Stimulated activated CD8-positive, alpha-beta memory T cell treated with anti-CD3 and anti-CD28 coated beads, Interleukin-7, amount 100 ng/mL, for 4 hours (primary cell): ENCODE results near the gene EIF3I.

Experiments used
- DNase-seq, 2 donors: peaks; one replicate each; pipeline ENCODE4 v3.0.0-alpha.2; 2020; ENCODE audit warnings: low read depth in 2 of 2

The EIF3I gene

GRCh38 chr1:32198237-32199042, 23.8 kb upstream of the EIF3I start:
- no peak for DNase-seq

GRCh38 chr1:32199043-32199716, 23.0 kb upstream of the EIF3I start:
- no peak for DNase-seq

DNA sequence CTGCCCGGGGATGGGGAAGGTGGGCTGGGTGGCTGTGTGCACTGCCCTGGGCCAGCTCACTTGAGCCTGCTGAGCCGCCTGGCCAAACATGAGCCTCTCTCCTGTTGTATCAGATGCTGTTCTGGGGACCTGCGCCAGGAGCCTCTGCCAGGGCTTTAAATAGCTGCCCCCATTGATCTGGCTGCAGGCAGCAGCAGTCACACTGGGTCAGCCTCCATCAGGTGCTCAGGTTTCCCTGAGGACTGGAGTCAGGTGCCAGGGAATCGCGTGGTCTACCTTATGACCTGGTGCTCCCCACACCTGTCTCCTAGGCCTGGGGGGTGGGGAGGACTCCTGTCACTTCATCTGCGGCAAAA, 22.5 kb upstream of the EIF3I start:
- DNase-seq: no peak

DNA sequence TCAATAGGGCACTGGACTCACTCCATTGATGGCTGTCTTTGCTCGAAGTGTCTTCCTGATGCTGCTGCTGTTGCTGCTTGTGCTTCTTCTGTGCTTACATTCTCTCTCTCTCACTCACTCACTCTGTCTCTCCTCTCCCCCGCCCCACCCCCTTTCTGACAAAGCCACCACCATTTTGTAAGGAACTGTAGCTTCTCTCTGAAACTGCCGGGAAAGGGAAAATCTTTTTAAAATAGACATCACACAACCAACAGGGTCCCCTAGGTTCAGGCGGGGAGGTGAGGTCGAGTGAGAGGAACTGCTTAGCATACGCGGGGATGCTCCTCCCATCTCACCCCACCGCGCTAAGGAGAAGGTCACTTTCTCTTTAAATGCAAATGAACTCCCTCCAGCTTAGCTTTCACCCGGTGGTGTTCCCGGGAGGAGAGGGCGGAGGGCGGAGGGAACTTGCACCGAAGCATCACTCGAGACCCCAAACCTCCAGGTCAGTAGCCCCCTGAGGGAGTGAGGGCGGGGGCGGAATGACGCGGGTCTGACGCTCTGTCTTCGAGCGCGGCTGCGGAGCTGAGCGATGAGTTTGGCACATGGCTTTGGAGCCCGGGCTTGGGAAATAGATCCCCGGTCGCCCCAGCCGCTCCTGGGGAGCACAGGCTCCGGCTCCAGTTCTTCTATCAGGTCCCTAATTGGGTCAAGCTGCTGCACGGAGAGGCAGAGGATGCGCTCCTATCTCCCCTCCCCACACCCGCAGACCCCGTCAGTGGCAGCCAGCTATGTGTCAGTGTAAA, 21.8 kb upstream of the EIF3I start, which contains the start of gene CCDC28B:
TSS of gene CCDC28B (plus strand) at position 370 of the 785 bp plus-strand sequence. CDS start 1,341 bp downstream, outside the sequence.
- peak; percentile 19 to 49 for DNase-seq

DNA sequence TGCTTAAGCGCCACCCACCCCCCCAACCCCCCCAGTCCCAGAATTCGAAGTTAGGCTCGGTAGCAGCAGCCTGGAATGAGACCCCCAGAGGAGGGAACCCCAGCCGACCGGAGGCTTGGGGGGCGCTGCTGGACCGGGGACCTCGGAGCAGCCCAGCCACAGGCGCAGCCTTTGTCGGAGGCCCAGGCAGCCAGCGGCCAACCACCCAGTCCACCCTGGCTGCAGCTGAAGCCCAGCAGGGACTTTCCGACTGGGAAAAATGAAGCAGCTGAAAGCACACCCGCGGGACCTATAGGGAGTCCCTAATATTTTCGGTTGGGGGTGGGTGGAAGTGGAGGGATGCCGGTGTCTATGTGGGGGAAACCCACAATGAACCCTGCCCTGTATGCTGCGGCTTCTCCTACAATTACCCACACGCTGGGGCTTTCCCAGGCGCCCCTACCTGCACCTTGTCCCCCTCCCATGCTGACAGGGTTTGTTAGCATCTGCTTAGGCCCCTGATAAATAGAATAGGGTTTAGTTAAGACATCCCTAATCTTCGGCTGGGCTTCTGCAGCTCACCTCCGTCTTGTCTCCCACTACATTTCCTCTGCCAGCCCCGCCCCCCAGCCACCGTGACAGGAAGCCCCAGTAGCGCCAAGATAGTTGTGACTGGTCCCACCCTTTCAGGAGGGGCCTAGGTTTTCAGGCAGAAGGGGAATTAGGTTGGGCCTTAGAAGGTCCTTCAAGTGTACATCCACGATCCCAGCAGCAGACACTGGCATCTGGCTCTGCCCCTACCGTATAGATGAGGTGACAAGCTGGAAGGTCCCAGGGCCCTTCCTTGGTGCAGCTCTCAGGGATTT, 21.0 kb upstream of the EIF3I start:
- peak; percentile 55 to 69 for DNase-seq

GRCh38 chr1:32204943-32205361, 17.3 kb upstream of the EIF3I start:
- DNase-seq: no peak

DNA sequence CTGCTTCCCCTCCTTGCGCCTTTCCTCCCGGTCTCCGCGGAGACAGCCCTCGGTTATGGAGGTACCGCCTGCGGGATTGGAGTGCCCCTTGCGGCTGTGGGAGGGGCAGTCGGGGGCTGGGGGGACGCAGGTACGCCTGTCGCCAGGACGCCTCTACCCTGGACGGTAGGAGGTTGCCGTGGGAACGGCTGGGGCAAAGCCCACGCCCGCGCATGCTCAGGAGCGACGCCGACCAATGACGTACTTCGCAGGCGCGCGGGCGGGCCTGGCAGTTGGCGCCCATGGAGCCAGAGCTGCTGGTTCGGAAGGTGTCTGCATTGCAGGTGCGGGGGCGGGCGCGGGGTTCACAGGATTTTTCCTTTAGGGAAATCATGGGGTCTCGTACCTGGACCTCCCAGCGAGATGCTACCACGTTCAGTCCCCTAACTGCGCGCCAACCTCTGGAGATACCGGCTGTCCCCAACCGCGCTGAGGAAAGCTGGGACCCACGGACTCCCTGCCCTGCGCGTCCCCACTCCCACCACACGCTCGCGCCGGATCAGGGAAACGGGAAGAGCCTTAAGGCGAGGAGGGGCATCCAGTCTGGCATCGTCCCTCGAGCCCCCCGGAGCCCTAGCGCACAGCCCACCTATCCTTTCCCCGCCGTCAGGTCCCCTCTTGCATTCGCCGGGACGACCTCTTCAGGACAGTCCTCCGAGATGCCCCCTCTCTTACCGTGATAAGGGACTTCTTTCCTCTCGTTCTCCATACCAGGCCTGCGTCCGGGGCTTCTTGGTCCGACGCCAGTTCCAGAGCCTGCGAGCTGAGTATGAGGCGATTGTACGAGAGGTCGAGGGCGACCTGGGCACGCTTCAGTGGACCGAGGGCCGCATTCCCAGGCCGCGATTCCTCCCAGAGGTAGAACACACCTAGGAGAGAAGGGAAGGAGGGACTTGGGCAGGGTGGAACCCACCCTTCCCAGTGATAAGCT, 16.5 kb upstream of the EIF3I start, which contains the start of gene IQCC:
TSS of gene IQCC (plus strand) at position 271 of the 970 bp plus-strand sequence. CDS start at position 282, 11 bp downstream.
- peak; percentile 67 to 79 for DNase-seq

- DNase-seq: no peak
These were observed 13.7 kb upstream of the EIF3I start for GRCh38 chr1:32208469-32208868.

DNA sequence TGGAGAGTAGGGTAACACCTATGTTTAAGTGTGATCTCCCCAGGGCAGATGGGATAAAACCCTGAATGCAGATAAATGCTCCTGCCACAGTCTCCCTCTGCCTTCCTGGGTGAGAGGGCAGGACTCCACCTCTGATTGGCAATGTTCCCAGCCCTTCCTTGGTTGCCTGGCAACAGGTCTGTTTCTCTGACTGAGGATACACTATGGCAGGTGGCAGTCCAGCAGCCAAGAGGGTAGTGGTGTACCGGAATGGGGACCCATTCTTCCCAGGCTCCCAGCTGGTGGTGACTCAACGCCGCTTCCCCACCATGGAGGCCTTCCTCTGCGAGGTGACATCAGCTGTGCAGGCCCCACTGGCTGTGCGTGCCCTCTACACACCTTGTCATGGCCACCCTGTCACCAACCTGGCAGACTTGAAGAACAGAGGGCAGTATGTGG, 13.3 kb upstream of the EIF3I start, which contains the start of gene DCDC2B:
TSS of gene DCDC2B (plus strand) at position 199 of the 438 bp plus-strand sequence. CDS start at position 204, 5 bp downstream.
- no peak for DNase-seq

DNA sequence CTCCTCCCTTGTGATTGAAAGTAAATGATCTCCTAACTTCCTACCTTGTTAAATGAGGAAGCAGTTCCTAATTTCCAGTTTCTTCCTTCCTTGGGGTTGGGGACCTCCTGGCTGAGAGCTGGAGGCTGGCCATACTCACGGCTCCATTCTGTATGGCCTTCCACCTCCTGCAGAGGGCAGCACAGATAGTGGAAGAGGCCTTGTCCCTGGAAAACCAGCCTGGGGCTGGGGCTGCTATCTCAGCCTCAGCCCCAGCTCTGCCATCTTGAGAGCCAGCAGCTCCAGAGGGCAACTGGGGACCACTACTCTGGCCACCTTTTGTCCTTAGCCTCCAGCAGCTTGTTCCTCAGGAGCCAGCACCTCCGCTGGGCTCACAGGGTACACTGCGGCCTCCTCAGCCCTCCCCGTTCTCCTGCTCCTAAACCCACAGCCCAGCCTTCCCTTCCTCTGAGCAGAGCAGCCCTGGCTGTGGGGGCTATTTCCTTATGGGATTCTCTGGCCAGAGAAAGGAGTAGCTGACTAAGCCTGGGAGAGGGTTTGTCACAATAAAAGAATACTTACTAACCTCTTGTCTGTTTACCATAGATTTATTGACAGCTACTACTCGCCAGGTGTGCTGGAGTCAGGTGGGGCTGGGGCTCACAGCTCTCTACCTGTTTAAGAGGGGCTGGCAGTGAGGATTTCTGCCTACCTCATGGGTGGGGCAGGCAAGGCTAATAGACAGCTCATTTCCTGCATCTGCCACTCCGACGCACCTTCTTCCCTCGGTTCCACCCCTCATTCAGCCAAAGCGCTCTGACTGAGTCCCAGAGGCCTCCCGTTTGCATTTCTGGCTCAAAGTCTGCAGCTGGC, 6.4 kb upstream of the EIF3I start:
- DNase-seq: peak; percentile 23 to 34

GRCh38 chr1:32216566-32216965, 5.6 kb upstream of the EIF3I start:
- no peak for DNase-seq

DNA sequence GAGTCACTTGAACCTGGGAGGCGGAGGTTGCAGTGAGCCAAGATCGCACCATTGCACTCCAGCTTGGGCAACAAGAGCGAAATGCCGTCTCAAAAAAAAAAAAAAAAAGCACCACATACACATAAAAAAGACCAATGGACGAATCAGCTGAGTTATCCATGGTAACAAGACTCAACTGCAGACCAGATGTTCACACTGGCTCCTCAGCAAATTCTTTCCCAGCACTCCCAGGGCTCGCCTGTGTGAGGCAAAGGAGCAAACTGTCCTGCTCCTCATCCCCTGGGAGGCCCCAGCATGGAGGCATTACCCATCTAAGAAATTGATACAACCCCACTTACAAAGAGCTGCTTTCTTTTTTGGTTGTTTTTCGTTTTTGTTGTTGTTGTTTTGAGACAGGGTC, 3.2 kb upstream of the EIF3I start:
- no peak for DNase-seq

- DNase-seq: no peak
These were observed 1.2 kb upstream of the EIF3I start for GRCh38 chr1:32220746-32221580.

DNA sequence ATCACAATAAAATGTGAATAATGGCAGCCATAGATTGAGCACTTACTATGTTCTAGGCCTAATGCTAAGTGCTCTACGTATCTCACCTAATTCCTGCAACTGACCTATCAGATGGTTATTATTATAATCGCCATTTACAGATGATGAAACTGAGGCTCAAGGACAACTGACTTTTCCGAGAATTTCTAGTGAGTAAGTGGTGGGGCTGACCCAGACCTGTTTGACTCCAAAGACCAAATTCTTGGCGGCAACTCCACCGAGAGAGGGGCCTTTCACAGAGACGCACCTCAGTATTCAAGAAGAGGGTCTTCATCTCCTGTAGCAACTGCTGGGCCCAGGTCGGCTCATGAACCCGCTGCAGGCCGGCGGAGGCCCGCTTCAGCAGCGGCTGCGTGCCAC, 627 bp upstream of the EIF3I start:
- no peak for DNase-seq

- DNase-seq: no peak
These were observed 1.5 kb downstream of the EIF3I start for GRCh38 chr1:32223683-32224082.

DNA sequence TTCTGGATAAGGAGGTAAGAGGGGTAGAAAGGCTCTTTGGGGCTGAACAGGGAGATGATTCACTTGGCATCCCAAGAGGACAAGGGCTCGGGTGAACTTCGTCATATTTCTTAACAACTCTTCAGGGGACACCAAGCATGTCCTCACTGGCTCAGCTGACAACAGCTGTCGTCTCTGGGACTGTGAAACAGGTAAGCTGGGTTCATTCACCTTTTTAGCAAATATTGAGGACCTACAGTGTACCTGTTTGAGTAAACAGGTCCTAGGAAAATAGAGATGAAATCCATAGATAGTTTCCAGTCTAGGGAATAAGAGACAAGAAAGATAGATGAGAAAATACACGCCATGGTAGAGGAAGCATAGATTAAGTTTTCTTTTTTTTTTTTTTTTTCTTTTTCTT, 2.1 kb downstream of the EIF3I start:
- DNase-seq: no peak

GRCh38 chr1:32228771-32229170, 6.6 kb downstream of the EIF3I start:
- no peak for DNase-seq

DNA sequence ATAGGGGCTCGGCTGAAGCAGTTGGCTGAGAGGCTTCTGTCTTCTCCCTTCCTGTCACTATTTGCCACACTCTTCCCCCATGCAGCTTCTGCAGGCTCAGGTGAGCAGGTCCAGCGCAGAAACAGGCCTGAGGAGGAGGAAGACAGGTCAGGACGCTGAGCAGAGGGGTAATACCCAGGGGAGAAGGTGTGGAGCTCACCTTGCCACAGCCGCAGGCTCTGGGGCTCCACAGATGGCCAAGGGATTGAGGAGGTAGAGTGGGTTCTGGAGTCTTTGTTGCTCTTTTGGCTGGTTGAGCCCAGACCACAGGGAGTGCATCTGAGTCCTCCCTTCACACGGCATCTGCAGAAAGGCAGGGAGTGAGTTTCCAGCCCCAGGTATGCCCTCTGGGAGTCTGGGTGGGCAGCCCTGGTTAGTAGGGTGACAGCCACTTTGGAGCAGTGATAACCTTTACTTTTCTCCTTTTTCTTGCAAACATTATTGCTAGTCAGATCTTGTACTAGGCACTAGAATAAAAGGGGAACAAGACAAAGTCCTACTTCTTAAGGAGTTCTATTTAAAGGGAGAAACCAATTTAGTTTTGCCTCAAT, 9.7 kb downstream of the EIF3I start:
- DNase-seq: no peak
